Body of pancreas (tissue), 4 donors: ENCODE measurements around the gene OR2A2.

Experiments
- CTCF ChIP-seq, 7 experiments: fragments of 450-650 bp in 4 of 7; fragments of 200-600 bp in 3 of 7; sonication (generic) in 3 of 7; IDR thresholded peaks; one replicate each; pipeline ENCODE4 v1.5.1; 2016 to 2019; ENCODE audit warnings: antibody characterized with exemption in 7 of 7
- POLR2A ChIP-seq, 3 donors: fragments of 450-650 bp; IDR thresholded peaks; one replicate each; pipeline ENCODE4 v1.6.1; 2016; ENCODE audit warnings: antibody characterized with exemption in 3 of 3, mild to moderate bottlenecking in 2 of 3

- TF ChIP-seq POLR2A (IDR thresholded peaks at IDR 0.05) (no peak), CTCF (IDR thresholded peaks at IDR 0.05) (no peak)
These were observed 22.2 kb upstream of the OR2A2 start for GRCh38 chr7:144087230-144087629.
